SK-N-SH treated with all-trans-retinoic acid at 6 μM for 48 hours (cell line): ENCODE data around the gene SPECC1L.

Experiments
- ATAC-seq: fragments of 200-7000 bp; cut with Tn5 transposase; 3 replicates; pipeline ENCODE4 v1.9.1; 2020; ENCODE audit warnings: mild to moderate bottlenecking, moderate library complexity
- ARNTL ChIP-seq: fragments of 450-650 bp; formaldehyde crosslinking; IDR thresholded peaks from 2 replicates; pipeline ENCODE4 v1.5.0; 2020; ENCODE audit warnings: low read depth, mild to moderate bottlenecking, moderate library complexity, borderline replicate concordance
- BACH2 ChIP-seq: fragments of 250-450 bp; sonication (Bioruptor Pico); IDR thresholded peaks from 2 replicates; pipeline ENCODE4 v1.9.0; 2021; ENCODE audit warnings: mild to moderate bottlenecking, borderline replicate concordance
- CREB5 ChIP-seq: fragments of 250-450 bp; sonication (Bioruptor Pico); IDR thresholded peaks from 2 replicates; pipeline ENCODE4 v1.5.1; 2020; ENCODE audit warnings: low read depth, mild to moderate bottlenecking, moderate library complexity
- CSDC2 ChIP-seq: fragments of 250-450 bp; sonication (Bioruptor Pico); IDR thresholded peaks from 2 replicates; pipeline ENCODE4 v1.5.0; 2020; ENCODE audit warnings: mild to moderate bottlenecking, moderate library complexity
- CSRNP3 ChIP-seq: fragments of 250-450 bp; sonication (Bioruptor Pico); IDR thresholded peaks from 2 replicates; pipeline ENCODE4 v1.5.1; 2021; ENCODE audit warnings: mild to moderate bottlenecking, moderate library complexity
- ESRRG ChIP-seq: fragments of 250-450 bp; sonication (Bioruptor Pico); IDR thresholded peaks from 2 replicates; pipeline ENCODE4 v1.6.1; 2021; ENCODE audit warnings: mild to moderate bottlenecking
- ISL1 ChIP-seq: fragments of 250-450 bp; sonication (Bioruptor Pico); IDR thresholded peaks from 2 replicates; pipeline ENCODE4 v2.1.2; 2022; ENCODE audit warnings: mild to moderate bottlenecking, moderate library complexity
- OSR1 ChIP-seq: fragments of 250-450 bp; sonication (Bioruptor Pico); IDR thresholded peaks from 2 replicates; pipeline ENCODE4 v1.8.0; 2022; ENCODE audit warnings: moderate library complexity, mild to moderate bottlenecking, inconsistent platforms
- PATZ1 ChIP-seq: fragments of 250-450 bp; sonication (Bioruptor Pico); IDR thresholded peaks from 2 replicates; pipeline ENCODE4 v1.8.0; 2020; ENCODE audit warnings: mild to moderate bottlenecking, moderate library complexity, borderline replicate concordance
- PPARA ChIP-seq: fragments of 250-450 bp; sonication (Bioruptor Pico); IDR thresholded peaks from 2 replicates; pipeline ENCODE4 v1.5.0; 2020; ENCODE audit warnings: mild to moderate bottlenecking, borderline replicate concordance
- RARB ChIP-seq: fragments of 250-450 bp; sonication (Bioruptor Pico); IDR thresholded peaks from 2 replicates; pipeline ENCODE4 v1.8.0; 2021; ENCODE audit warnings: mild to moderate bottlenecking, moderate library complexity
- SNAI2 ChIP-seq: fragments of 250-450 bp; sonication (Bioruptor Pico); IDR thresholded peaks from 2 replicates; pipeline ENCODE4 v1.5.0; 2020; ENCODE audit warnings: mild to moderate bottlenecking, moderate library complexity
- TCF4 ChIP-seq: fragments of 250-450 bp; sonication (Bioruptor Pico); IDR thresholded peaks from 2 replicates; pipeline ENCODE4 v1.8.0; 2021; ENCODE audit warnings: mild to moderate bottlenecking, moderate library complexity, borderline replicate concordance
- TOX ChIP-seq: fragments of 250-450 bp; sonication (Bioruptor Pico); IDR thresholded peaks from 2 replicates; pipeline ENCODE4 v1.8.0; 2021; ENCODE audit warnings: mild to moderate bottlenecking, moderate library complexity, borderline replicate concordance
- TSHZ2 ChIP-seq: fragments of 250-450 bp; sonication (Bioruptor Pico); IDR thresholded peaks from 2 replicates; pipeline ENCODE4 v1.5.0; 2020; ENCODE audit warnings: mild to moderate bottlenecking, moderate library complexity
- ZC3H10 ChIP-seq: fragments of 250-450 bp; sonication (Bioruptor Pico); IDR thresholded peaks from 2 replicates; pipeline ENCODE4 v1.5.1; 2021; ENCODE audit warnings: mild to moderate bottlenecking, moderate library complexity
- ZFP3 ChIP-seq: fragments of 250-450 bp; sonication (Bioruptor Pico); IDR thresholded peaks from 2 replicates; pipeline ENCODE4 v1.5.0; 2020; ENCODE audit warnings: mild to moderate bottlenecking, moderate library complexity
- ZFP30 ChIP-seq: fragments of 450-650 bp; formaldehyde crosslinking; IDR thresholded peaks from 2 replicates; pipeline ENCODE4 v1.5.0; 2022; ENCODE audit warnings: mild to moderate bottlenecking, moderate library complexity
- ZNF70 ChIP-seq: fragments of 450-650 bp; formaldehyde crosslinking; IDR thresholded peaks from 2 replicates; pipeline ENCODE4 v1.5.0; 2020; ENCODE audit warnings: mild to moderate bottlenecking, moderate library complexity
- ZNF8 ChIP-seq: fragments of 450-650 bp; formaldehyde crosslinking; IDR thresholded peaks from 2 replicates; pipeline ENCODE4 v1.5.0; 2020; ENCODE audit warnings: mild to moderate bottlenecking, moderate library complexity

Gene SPECC1L

GRCh38 chr22:24411256-24412004 lies 140.8 kb downstream of the SPECC1L start:
- TF ChIP-seq RARB (CRISPR knock-in tag) (no peak), SNAI2 (CRISPR knock-in tag) (no peak), PATZ1 (no peak), CSDC2 (CRISPR knock-in tag) (no peak), BACH2 (CRISPR knock-in tag) (no peak), TSHZ2 (CRISPR knock-in tag) (no peak)
- TF ChIP-seq, all 23 proteins: peak for 0

GRCh38 chr22:24412274-24412673 lies 141.6 kb downstream of the SPECC1L start:
- ATAC-seq: no peak
- TF ChIP-seq TOX: no peak
- TF ChIP-seq ARNTL (CRISPR knock-in tag): no peak
- TF ChIP-seq BACH2 (CRISPR knock-in tag): no peak
- TF ChIP-seq ZNF8: no peak
- no peak for TF ChIP-seq ZC3H10 (CRISPR knock-in tag)
- TF ChIP-seq ESRRG (CRISPR knock-in tag): no peak
- TF ChIP-seq ZFP3 (CRISPR knock-in tag): no peak

More at GRCh38 chr22:24411256-24412004, 140.8 kb downstream of the SPECC1L start:
- ATAC-seq: no peak

- ATAC-seq: no peak
Observed at GRCh38 chr22:24413271-24413670, 142.6 kb downstream of the SPECC1L start.

More at GRCh38 chr22:24413271-24413670, 142.6 kb downstream of the SPECC1L start:
- TF ChIP-seq TCF4 (no peak), ZFP3 (CRISPR knock-in tag) (no peak), PATZ1 (no peak), ZFP30 (CRISPR knock-in tag) (no peak), OSR1 (no peak), ISL1 (no peak), ZNF70 (no peak), TSHZ2 (CRISPR knock-in tag) (no peak), SNAI2 (CRISPR knock-in tag) (no peak), CREB5 (CRISPR knock-in tag) (no peak), ESRRG (CRISPR knock-in tag) (no peak), RARB (CRISPR knock-in tag) (no peak), TOX (no peak), PPARA (CRISPR knock-in tag) (no peak), CSRNP3 (CRISPR knock-in tag) (no peak), ZNF8 (no peak), CSDC2 (CRISPR knock-in tag) (no peak), BACH2 (CRISPR knock-in tag) (no peak)
- TF ChIP-seq, all 23 proteins: peak for 0
